IPS-18c (cell line): ENCODE results near the gene LCOR.
"Not testable (repeated sequence)": the region's sequence is repeated elsewhere in the genome, so short reads cannot be mapped to it uniquely, and the experiment has no call there.

ENCODE experiments used
- H3K4me3 ChIP-seq: 2 replicates; pipeline ENCODE4 v1.7.0; 2013; ENCODE audit warnings: low read depth, mild to moderate bottlenecking, low read length, moderate library complexity; ENCODE audit not compliant: insufficient read depth
- H3K9me3 ChIP-seq: one replicate; pipeline ENCODE4 v1.6.1; 2013; ENCODE audit warnings: mild to moderate bottlenecking, low read length, moderate library complexity; ENCODE audit not compliant: control insufficient read depth, insufficient read depth

LCOR gene

DNA sequence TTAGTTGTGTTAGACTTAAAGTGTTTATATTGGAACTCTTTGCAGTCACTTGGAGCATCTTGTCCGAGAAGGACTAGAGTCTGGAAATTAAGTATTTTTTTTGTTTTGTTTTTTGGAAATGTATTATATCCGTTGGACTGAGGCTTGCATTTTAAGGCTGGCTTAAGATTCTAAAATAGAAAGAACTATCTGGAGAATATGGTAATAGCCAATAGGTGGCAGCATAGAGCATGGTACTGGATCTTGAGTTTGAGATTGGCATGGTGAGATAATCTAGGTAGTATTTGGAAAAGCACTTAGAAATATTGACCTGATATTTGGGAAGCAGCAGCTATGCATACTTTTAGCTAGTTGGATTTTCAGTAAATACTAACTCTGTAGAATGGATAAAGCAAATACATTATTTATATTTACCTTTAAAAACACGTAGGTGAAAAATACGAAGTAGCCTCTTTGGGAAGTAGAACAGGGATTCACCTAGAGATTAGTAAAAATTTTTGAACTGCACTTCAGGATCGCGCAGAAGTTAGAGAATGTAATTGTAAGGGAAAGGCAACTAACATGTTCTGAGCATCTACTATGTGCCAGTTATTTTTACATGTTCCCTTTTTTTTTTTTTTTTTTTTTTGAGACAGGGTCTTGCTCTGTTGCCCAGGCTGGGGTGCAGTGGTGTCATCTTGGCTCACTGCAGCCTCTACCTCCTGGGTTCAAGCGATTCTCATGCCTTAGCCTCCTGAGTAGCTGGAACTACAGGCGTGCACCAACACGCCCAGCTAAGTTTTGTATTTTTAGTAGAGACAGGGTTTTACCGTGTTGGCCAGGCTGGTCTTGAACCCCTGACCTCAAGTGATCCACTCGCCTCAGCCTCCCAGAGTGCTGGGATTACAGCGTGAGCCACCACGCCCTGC lies 78.6 kb downstream of the LCOR start:
- H3K9me3 ChIP-seq: no peaks in the 10 kb centered on the region
- H3K4me3 ChIP-seq: no peak overlapping the region

DNA sequence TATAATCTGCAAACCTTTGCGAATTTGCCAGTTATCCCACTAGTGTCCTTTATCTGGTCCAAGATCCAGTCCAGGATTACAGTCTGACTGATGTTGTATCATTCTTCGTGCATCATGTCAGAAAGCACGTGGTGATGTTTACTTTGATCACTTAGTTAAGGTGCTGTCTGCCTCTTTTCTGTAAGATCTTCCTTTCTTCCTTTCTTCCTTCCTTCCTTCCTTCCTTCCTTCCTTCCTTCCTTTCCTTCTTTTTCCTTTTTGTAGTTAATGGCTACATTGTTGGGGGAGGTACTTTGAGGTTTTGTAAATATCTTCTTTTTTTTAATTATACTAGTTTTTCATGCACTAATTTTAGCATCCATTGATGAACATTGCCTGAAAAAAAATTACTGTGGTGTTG lies 80.3 kb downstream of the LCOR start:
- no peaks in the 10 kb centered on the region for H3K9me3 ChIP-seq
- no peak overlapping the region for H3K4me3 ChIP-seq

DNA sequence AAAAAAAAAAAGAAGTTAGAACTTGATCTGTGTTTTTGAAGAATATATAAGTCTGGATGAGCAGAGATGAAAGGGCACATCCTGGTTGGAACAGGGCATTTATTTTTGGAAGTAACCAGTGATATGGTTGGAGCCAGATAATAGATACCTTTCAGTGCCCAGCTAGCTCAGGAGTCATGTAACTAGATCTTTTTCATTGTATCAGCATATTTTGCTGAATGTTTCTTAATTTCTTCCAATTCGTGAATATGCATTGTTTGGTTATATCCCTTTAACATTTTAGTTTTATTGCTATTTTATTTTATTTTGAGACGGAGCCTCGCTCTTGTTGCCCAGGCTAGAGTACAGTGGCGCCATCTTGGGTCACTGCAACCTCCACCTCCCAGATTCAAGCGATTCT lies 81.8 kb downstream of the LCOR start:
- Histone ChIP-seq H3K9me3 (no peaks in the 10 kb centered on the region), H3K4me3 (no peak overlapping the region)

DNA sequence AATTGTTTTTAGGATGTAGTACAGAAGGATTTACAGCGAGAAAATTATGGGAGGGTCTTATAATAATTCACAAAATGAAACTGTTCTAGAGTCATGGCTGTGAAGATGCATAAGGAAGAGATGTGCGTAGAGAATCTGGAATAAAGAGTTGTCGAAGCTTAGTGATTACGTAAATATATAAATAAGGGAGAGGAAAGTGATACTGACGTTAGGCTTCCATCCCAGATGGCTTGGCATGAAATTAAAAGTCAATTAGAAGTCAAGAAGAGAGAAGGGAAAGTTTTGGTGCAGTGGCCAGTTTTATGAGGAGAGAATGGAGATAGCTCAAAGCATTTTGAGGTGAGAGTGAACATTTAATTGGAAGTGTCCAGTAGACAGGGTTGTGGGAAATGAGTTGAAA lies 85.5 kb downstream of the LCOR start:
- H3K9me3 ChIP-seq: no peaks in the 10 kb centered on the region
- H3K4me3 ChIP-seq: no peak overlapping the region

DNA sequence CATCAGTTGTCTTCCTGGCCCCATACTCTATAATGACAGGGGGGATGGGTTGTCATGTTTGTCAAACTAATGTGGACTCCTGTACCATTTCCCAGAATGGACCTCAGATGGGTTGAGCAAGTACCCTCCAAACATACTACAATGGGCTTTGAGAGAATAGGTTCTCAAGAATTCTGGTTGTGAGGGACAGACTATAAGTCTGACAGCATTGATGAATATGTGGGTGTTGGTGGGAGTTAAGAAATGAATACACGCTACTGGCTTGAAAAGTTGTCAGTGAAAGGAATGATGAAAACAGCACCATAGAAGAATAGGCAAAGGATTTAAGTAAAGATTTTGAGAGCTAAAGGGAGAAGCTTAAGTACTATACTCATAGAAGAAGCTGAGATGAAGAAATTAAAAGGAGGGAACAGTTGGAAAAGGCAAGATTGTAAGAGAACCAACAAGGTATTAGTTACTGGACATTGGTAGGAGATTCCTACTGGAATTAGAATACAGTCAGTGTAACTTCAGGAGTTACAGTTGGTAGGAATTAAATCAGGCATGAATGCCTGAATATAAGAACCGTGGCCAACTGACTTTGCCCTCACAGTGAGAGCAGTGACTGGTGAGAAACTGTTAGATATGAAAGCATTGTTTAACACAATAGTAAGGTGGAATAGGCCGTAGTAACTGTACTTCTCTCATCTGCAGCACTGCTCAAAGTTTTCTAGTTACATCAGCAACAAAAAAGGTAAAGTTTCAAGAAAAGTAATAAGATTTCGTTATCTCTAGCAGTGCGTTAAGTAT lies 86.3 kb downstream of the LCOR start:
- no peaks in the 10 kb centered on the region for H3K9me3 ChIP-seq
- H3K4me3 ChIP-seq: no peak overlapping the region

DNA sequence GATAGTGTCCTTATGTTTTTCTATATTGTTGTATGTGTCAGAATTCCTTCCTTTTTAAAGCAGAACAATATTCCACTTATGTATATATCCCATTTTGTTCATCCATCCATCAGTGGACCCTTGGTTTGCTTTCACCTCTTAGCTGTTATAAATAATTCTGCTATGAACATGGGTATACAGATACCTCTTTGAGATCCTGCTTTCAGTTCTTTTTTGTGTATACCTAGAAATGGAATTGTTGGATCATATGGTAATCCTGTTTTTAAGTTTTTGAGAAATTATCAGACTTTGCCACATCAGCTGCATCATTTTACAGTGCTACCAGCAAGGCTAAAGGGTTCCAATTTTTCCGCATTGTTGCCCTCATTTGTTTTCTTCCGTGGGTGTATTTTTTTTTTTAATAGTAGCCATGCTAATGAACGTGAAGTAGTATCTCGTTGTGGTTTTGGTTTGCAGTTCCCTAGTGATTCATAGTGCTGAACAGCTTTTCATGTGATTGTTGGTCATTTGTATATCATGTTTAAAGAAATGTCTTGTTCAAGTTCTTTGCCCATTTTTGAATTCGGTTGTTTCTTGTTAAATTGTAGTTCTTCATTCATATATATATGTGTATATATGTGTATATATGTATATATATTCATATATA lies 87.8 kb downstream of the LCOR start:
- H3K4me3 ChIP-seq: no peak overlapping the region
- no peaks in the 10 kb centered on the region for H3K9me3 ChIP-seq

DNA sequence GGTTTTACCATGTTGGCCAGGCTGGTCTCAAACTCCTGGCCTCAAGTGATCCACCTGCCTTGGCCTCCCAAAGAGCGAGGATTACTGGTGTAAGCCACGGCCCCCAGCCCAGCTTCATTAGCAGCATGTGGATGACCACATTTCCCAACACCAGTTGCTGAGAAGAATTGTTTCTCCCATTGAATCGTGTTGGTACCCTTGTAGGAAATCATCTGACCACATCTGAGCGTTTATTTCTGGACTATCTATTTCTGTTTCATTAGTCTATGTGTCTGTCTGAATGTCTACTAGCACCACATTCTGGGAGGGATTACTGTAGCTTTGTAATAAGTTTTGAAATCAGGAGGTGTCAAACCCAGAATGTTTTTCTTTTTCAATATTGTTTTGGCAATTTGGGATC lies 89.6 kb downstream of the LCOR start:
- H3K4me3 ChIP-seq: no peak overlapping the region
- no peaks in the 10 kb centered on the region for H3K9me3 ChIP-seq

DNA sequence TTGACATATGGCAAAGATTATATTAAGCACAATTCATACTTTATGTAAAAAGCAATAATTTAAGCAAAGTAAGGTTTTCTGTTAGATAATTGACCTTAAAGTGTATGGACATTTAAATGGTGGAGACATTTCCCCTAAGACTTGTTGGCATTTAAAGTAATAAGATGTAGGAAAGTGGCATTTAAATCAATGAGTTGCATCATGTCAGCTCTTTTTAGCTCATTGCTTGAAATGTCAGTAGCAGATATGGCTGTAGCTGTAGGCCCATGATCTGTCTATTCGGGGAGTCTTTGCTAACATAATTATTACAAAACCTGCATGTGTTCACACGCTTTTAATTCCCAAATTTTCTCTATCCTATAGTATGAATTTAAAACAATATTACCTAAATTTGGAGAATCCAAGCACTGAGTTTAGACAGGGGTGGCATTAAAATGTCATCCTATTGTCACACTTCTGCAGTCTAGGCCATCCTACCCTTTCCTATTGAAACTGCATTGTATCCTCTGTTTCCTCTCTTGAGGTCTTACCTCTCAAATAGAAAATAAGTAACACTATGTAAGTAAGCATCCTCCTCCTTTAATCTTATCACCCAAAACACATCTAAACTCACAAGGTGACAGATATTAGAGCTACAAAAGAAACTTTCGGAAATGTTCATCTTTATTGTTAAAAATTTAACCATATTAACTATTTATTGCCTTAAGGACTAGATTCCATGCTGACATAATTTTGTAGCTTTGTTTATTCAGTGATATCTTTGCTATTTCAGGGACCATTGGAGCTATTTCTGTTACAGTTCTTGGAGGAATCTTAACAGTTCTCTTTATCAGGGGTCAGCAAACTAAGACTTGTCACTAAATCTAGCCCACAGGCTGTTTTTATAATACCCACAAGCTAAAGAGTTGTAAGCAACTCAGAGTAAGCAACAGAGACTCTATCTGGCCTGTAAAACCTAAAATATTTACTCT lies 91.2 kb downstream of the LCOR start:
- no peak overlapping the region for H3K4me3 ChIP-seq
- H3K9me3 ChIP-seq: no peaks in the 10 kb centered on the region

DNA sequence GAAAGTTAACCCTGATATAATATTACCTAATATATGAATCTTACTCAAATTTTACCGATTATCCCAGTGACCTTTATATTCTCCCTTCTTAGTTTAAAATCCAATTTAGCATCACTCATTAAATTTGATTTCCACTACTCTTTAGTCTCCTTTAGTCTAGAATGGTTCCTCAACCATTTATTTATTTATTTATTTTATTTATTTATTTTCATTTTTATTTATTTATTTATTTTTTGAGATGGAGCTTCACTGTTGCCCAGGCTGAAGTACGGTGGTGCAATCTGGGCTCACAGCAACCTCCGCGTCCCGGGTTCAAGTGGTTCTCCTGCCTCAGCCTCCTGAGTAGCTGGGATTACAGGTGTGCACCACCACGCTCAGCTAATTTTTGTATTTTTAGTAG lies 92.8 kb downstream of the LCOR start:
- no peak overlapping the region for H3K4me3 ChIP-seq
- no peaks in the 10 kb centered on the region for H3K9me3 ChIP-seq

DNA sequence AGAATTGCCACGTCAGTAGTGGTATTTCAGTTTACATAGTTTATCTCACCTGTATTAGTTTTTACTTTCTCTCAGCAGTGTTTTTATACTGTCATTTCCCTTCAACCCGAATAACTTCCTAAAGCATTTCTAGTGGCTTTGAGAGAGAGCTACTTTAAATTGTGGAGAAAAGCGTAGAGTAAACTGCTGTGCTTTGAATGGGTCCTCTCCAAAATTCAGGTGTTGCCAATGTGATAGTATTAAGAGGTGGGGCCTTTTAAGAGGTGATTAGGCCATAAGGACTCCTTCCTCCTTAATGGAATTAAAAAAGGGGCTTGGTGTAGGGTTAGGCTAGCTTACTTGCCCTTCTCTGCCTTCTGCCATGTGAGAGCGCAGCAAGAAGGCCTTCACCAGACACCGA lies 98.4 kb downstream of the LCOR start:
- H3K9me3 ChIP-seq: no peaks in the 10 kb centered on the region
- H3K4me3 ChIP-seq: no peak overlapping the region

DNA sequence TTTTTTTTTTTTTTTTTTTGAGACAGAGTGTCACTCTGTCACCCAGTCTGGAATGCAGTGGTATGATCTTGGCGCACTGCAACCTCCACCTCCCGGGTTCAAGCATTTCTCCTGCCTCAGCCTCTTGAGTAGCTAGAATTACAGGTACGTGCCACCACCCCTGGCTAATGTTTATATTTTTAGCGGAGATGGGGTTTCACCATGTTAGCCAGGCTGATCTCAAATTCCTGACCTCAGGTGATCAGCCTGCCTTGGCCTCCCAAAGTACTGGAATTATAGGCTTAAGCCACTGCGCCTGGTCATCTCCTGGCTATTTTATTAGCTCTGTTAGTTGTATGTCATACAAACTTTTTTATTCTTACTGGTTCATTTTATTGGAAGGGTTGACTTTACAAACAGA lies 103.0 kb downstream of the LCOR start:
- no peak overlapping the region for H3K4me3 ChIP-seq

DNA sequence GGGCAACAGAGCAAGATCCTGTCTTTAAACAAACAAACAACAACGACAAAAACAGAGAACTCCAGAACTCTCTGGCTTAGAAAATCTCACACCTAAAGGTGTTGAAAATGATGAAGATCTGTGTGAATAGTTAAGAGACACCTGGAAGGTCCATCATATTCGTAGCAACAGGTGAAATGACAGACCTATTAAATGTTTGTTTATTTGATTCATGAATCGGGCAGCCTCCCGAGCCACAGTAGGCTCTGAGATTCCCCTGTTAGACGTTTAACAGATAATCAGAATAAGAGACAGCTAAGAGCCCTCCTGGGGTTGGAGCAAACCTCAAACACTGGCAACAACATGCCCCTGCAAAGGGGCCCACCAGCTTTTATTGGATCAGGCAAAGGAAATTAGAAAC lies 103.7 kb downstream of the LCOR start:
- Histone ChIP-seq H3K4me3 (no peak overlapping the region), H3K9me3 (peaks cover 2% of the 10 kb centered on the region)

More for the DNA sequence above, 103.0 kb downstream of the LCOR start:
- H3K9me3 ChIP-seq: peaks cover 2% of the 10 kb centered on the region

DNA sequence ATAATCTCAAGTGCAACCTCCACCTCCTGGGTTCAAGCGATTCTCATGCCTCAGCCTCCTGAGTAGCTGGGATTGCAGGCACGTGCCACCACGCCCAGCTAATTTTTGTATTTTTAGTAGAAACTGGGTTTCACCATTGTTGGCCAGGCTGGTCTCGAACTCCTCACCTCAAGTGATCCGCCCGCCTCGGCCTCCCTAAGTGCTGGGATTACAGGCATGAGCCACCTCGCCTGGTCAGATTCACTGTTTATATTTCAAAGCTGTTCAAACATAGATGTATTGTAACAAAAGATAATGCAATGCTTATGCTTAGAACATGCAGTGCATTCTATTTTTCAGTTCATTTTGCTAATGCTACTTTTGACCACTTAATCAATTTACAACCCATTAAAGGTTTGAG lies 111.1 kb downstream of the LCOR start:
- not testable (repeated sequence) for H3K9me3 ChIP-seq, H3K4me3 ChIP-seq

DNA sequence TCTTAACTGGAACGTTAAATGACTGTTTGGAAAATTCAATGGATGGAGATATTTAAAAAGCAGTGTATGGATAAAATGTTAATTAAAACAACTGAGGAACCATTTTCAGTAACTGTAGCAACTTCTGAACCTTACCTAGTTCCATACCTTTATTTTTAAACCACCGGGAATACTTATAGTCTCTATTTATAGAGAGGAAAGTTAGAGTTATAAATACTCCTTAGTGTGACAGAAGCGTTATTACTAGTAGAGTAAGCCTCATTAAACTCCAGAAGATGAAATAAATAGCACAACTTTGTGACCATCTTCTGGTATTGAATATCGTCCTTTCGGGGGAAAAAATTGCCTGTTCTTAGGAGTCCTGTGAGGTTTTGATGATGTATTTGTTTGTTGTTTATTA lies 114.9 kb downstream of the LCOR start:
- Histone ChIP-seq H3K9me3 (no peaks in the 10 kb centered on the region), H3K4me3 (no peak overlapping the region)

DNA sequence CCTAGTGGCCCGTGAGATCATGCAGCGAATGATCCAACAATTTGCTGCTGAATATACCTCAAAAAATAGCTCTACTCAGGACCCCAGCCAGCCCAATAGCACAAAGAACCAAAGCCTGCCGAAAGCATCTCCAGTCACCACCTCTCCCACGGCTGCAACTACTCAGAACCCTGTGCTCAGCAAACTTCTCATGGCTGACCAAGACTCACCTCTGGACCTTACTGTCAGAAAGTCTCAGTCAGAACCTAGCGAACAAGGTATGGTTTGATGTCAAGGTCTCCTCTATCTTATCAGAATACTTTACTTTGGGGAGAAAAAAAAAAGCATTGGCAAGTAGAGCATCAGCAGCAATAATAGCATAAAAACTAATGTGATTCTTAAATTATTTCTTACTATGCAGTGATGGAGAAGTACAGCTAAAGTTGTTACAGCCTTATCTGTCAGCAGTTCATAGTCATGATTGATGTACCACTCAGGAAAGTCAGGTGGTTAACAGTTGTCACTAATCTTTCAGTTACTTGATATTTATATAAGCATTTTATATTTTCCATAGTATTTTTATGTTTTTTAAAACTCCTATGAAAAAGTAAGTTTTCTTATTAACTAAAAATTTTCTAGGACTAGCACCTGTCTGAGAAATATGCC lies 117.1 kb downstream of the LCOR start:
- Histone ChIP-seq H3K4me3 (no peak overlapping the region), H3K9me3 (no peaks in the 10 kb centered on the region)

DNA sequence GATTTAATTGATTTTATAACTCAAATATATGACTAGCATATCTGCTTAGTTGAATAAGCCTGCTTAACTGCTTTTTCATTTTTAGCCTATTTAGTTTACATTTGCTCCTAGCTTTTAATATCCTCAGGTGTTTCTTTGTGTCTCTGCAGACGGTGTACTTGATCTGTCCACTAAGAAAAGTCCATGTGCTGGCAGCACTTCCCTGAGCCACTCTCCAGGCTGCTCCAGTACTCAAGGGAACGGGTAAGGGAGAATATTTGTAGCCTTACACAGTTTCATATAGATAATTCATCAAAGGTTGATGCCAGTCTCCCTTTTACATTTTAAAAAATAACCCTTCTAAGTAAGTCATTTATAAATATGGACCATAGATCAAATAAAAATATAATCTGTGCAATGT lies 119.9 kb downstream of the LCOR start:
- H3K9me3 ChIP-seq: no peaks in the 10 kb centered on the region
- no peak overlapping the region for H3K4me3 ChIP-seq
